ENCODE measurements around the gene ABCD2.

GRCh38 chr12:39541471-39541870 is 78.1 kb downstream of the ABCD2 start:
- no peak for TF ChIP-seq ZNF157 (tag by site-specific recombination; IDR thresholded peaks at IDR 0.05)
- TF ChIP-seq RBAK (tag by site-specific recombination; IDR thresholded peaks at IDR 0.05): no peak
- TF ChIP-seq YY1 (tag by site-specific recombination; IDR thresholded peaks at IDR 0.05): no peak
- TF ChIP-seq CTCF (tag by site-specific recombination; IDR thresholded peaks at IDR 0.05): no peak
- TF ChIP-seq ZNF274 (IDR thresholded peaks at IDR 0.05; ENCODE audit: low read length): no peak
- no peak for TF ChIP-seq ZNF274 (tag by site-specific recombination; IDR thresholded peaks at IDR 0.05; ENCODE audit: borderline replicate concordance)
- no peak for TF ChIP-seq ZNF132 (tag by site-specific recombination; IDR thresholded peaks at IDR 0.05; ENCODE audit: borderline replicate concordance)
